Thyroid gland (tissue), 4 donors: ENCODE data around the gene ABCB8. TPM values are rescaled to one million over a fixed set of nuclear protein-coding genes. Genes with fewer than 3 reads are reported as not detected.

Source experiments
- DNase-seq, 2 donors: peaks; one replicate each; pipeline ENCODE4 v3.0.0-alpha.2; 2019
- H3K27ac ChIP-seq, 3 donors: fragments of 200-600 bp; sonication (generic); 1 replicate in 2 of 3; 2 replicates in 1 of 3; pipeline ENCODE4 v1.5.1; 2016 to 2019; ENCODE audit warnings: mild to moderate bottlenecking in 1 of 3, moderate library complexity in 1 of 3
- H3K27me3 ChIP-seq: fragments of 200-600 bp; sonication (generic); one replicate; pipeline ENCODE4 v1.5.1; 2019
- H3K36me3 ChIP-seq, 2 donors: fragments of 200-600 bp; sonication (generic); one replicate each; pipeline ENCODE4 v1.5.1; 2016 to 2019
- H3K4me1 ChIP-seq, 2 donors: fragments of 200-600 bp; sonication (generic); one replicate each; pipeline ENCODE4 v1.5.1; 2017 to 2019
- H3K4me3 ChIP-seq, 3 donors: fragments of 200-600 bp; sonication (generic); replicated peaks in 1 of 3; 1 replicate in 2 of 3; 2 replicates in 1 of 3; pipeline ENCODE4 v1.5.1; 2016; ENCODE audit warnings: mild to moderate bottlenecking in 1 of 3
- H3K9me3 ChIP-seq: fragments of 200-600 bp; sonication (generic); one replicate; pipeline ENCODE4 v1.5.1; 2017
- CTCF ChIP-seq, 6 experiments: fragments of 200-600 bp in 3 of 6; fragments of 450-650 bp in 3 of 6; sonication (generic) in 3 of 6; IDR thresholded peaks; one replicate each; pipeline ENCODE4 v1.5.1; 2016 to 2019; ENCODE audit warnings: antibody characterized with exemption in 6 of 6, mild to moderate bottlenecking in 2 of 6, inconsistent platforms in 1 of 6, moderate library complexity in 1 of 6
- POLR2A ChIP-seq, 2 donors: fragments of 450-650 bp; IDR thresholded peaks; one replicate each; pipeline ENCODE4 v1.6.1; 2017; ENCODE audit warnings: antibody characterized with exemption in 2 of 2, mild to moderate bottlenecking in 2 of 2, moderate library complexity in 1 of 2
- WGBS, 2 donors: methylation state at CpG; one replicate each; pipeline ENCODE4 v1.1.5; 2017; 5-methylcytosine and 5-hydroxymethylcytosine counted together
- intact Hi-C: fragments of 100-400 bp; cut with DNase I; formaldehyde crosslinking; loops from one replicate; pipeline ENCODE4 v1.15.1; 2023
- total RNA-seq, 4 donors: library from RNA; depleted of rRNA; stranded (reverse); fragments of >200 nt; gene quantifications; one replicate each; pipeline ENCODE4 v1.2.3, GENCODE V29; 2016

Gene ABCB8
- total RNA-seq, 4 donors from 2014 or later, result 39.0 to 74.2 (median 60.9) TPM

- no peaks in the 10 kb centered on the region for H3K9me3 ChIP-seq
- intact Hi-C loops, result no loop called here
- peaks cover 4% of the 10 kb centered on the region for H3K27me3 ChIP-seq
- no peak overlapping the region for H3K27ac ChIP-seq
- DNase-seq, result no peak
- 5 to 30% methylated on average over 4 of the region's 26 CpGs for WGBS, 2 donors
- peak overlapping the region in 1 of 3 donors; percentile 4 for H3K4me3 ChIP-seq
- no peaks in the 10 kb centered on the region for H3K36me3 ChIP-seq
- TF ChIP-seq CTCF (IDR thresholded peaks at IDR 0.05) (no peak), POLR2A (IDR thresholded peaks at IDR 0.05) (no peak)
- peaks cover 7 to 37% of the 10 kb centered on the region in 2 donors for H3K4me1 ChIP-seq
These were observed 14.9 kb upstream of the ABCB8 start for GRCh38 chr7:151013356-151013732.

DNA sequence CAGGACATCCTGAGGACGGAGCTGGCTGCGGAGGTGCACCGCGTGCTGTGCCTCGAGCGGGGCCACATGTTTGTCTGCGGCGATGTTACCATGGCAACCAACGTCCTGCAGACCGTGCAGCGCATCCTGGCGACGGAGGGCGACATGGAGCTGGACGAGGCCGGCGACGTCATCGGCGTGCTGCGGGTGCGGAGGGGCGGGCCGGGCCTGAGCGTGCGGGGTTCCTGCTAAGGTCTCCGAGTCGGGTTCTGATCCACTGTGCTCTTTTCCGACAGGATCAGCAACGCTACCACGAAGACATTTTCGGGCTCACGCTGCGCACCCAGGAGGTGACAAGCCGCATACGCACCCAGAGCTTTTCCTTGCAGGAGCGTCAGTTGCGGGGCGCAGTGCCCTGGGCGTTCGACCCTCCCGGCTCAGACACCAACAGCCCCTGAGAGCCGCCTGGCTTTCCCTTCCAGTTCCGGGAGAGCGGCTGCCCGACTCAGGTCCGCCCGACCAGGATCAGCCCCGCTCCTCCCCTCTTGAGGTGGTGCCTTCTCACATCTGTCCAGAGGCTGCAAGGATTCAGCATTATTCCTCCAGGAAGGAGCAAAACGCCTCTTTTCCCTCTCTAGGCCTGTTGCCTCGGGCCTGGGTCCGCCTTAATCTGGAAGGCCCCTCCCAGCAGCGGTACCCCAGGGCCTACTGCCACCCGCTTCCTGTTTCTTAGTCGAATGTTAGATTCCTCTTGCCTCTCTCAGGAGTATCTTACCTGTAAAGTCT is 14.3 kb upstream of the ABCB8 start:
- 37 to 40% methylated on average over 16 to 31 of the region's 55 CpGs for WGBS, 2 donors

DNA sequence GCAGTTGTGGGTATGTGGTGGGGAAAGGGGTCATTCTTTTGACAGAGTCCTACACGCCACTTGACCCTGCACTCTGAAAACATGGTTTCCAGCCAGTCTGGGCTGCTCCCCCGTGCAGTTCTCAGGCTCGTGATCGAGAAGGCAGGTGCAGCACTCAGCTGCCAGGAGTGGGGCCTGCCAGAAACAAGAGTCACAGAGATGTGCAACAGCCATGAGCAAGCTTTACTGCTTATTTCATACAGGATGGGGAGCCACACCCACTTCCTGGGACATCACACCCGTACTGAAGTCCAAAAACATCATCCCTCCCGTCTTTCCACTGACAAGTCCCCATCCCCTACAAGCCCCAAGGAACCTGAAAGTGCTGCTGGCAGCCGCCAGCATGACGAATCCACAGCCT is 13.3 kb upstream of the ABCB8 start:
- intact Hi-C loops, result no loop called here
- WGBS, 2 donors, result 83 to 85% methylated on average over 8 of the region's 8 CpGs
- peaks cover 4% of the 10 kb centered on the region for H3K27me3 ChIP-seq
- H3K4me1 ChIP-seq, result peaks cover 7 to 36% of the 10 kb centered on the region in 2 donors
- H3K36me3 ChIP-seq, result no peaks in the 10 kb centered on the region
- H3K9me3 ChIP-seq, result no peaks in the 10 kb centered on the region
- no peak for DNase-seq
- H3K4me3 ChIP-seq, result no peak overlapping the region
- TF ChIP-seq POLR2A (IDR thresholded peaks at IDR 0.05) (no peak), CTCF (IDR thresholded peaks at IDR 0.05) (no peak)
- no peak overlapping the region for H3K27ac ChIP-seq

More for the DNA sequence above, 14.3 kb upstream of the ABCB8 start:
- peaks cover 7 to 39% of the 10 kb centered on the region in 2 donors for H3K4me1 ChIP-seq
- no peaks in the 10 kb centered on the region for H3K36me3 ChIP-seq
- TF ChIP-seq CTCF (IDR thresholded peaks at IDR 0.05), result no peak
- no peak for TF ChIP-seq POLR2A (IDR thresholded peaks at IDR 0.05)
- H3K27me3 ChIP-seq, result peaks cover 4% of the 10 kb centered on the region
- DNase-seq, result peak; percentile 26 to 38
- H3K27ac ChIP-seq, result no peak overlapping the region
- H3K9me3 ChIP-seq, result no peaks in the 10 kb centered on the region
- H3K4me3 ChIP-seq, result peak overlapping the region in 1 of 3 donors; percentile 4
- intact Hi-C loops, result no loop called here

DNA sequence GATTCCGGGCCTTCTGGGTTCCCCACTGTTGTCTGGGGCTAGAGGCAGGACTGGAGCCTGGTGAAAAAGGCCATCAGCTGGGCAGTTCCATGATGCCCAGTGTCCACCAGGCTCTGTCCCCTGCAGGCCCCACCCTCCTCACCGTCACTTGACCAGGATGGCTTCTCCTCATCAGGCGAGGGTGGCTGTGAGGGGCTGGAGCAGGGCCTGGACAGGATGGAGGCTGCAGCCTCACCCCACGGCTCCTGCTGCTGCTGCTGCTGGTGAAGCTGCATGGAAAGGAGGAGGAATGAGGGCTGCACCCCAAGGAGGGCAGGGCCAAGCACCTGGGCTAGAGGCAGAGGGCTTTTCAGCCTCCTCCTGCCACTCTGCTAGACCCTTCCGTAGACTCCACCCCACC is 12.3 kb upstream of the ABCB8 start:
- no peak for DNase-seq
- Histone ChIP-seq H3K36me3 (no peaks in the 10 kb centered on the region), H3K27ac (no peak overlapping the region), H3K27me3 (peaks cover 4% of the 10 kb centered on the region), H3K9me3 (no peaks in the 10 kb centered on the region), H3K4me3 (no peak overlapping the region), H3K4me1 (peaks cover 7 to 26% of the 10 kb centered on the region in 2 donors)
- intact Hi-C loops, result no loop called here
- 86 to 96% methylated on average over 3 of the region's 5 CpGs for WGBS, 2 donors
- TF ChIP-seq CTCF (IDR thresholded peaks at IDR 0.05) (no peak), POLR2A (IDR thresholded peaks at IDR 0.05) (no peak)

- WGBS, 2 donors, result 85 to 87% methylated on average over 7 to 8 of the region's 8 CpGs
- intact Hi-C loops, result no loop called here
- Histone ChIP-seq H3K36me3 (no peaks in the 10 kb centered on the region), H3K4me1 (peaks cover 7 to 26% of the 10 kb centered on the region in 2 donors), H3K27me3 (peaks cover 4% of the 10 kb centered on the region), H3K4me3 (no peak overlapping the region), H3K27ac (no peak overlapping the region), H3K9me3 (no peaks in the 10 kb centered on the region)
- TF ChIP-seq CTCF (IDR thresholded peaks at IDR 0.05) (no peak), POLR2A (IDR thresholded peaks at IDR 0.05) (no peak)
- no peak for DNase-seq
These were observed 11.7 kb upstream of the ABCB8 start for GRCh38 chr7:151016505-151016904.
